Measurements from ENCODE around the gene EVA1B.

The EVA1B gene

DNA sequence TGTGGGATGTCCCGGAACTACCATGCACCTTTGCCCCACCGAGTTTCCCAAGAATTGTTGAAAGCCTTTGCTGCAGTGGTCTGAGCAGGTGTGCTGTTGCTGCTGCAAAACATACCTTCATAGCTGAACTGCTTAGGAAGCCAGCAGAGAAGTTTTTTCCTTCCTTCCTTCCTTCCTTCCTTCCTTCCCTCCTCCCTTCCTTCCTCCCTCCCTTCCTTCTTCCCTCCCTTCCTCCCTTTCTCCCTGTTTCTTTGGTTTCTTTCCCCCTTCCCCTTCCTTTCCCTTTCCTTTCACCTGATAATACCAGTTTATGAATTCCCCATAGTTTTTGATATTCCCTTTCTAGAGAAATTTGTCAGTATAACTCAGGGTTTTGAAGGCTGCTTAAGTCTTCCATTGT is 28.1 kb downstream of the EVA1B start:
- no peaks in the 10 kb centered on the region for H3K27me3 ChIP-seq (ENCODE audit: insufficient read depth, insufficient read length)
- no peaks in the 10 kb centered on the region for H3K4me1 ChIP-seq (ENCODE audit: insufficient read depth, insufficient read length)
- no peak for DNase-seq (ENCODE audit: low read depth, low spot score)
- TF ChIP-seq ZNF274 (IDR thresholded peaks at IDR 0.05; ENCODE audit: low read depth, low read length) = no peak
- no peak for TF ChIP-seq YY1 (IDR thresholded peaks at IDR 0.05; ENCODE audit: insufficient read depth, insufficient read length)
- TF ChIP-seq SUZ12 (IDR thresholded peaks at IDR 0.05; ENCODE audit: extremely low read depth, insufficient read depth, insufficient read length) = no peak
- H3K4me3 ChIP-seq (ENCODE audit: insufficient read length, low read depth) = no peak overlapping the region
- peaks cover 93% of the 10 kb centered on the region for H3K36me3 ChIP-seq (ENCODE audit: insufficient read depth, insufficient read length, low read length)
- H3K9ac ChIP-seq (ENCODE audit: insufficient read length, low read depth) = no peak overlapping the region
- H3K9me3 ChIP-seq (ENCODE audit: insufficient read depth, low read length) = no peaks in the 10 kb centered on the region

DNA sequence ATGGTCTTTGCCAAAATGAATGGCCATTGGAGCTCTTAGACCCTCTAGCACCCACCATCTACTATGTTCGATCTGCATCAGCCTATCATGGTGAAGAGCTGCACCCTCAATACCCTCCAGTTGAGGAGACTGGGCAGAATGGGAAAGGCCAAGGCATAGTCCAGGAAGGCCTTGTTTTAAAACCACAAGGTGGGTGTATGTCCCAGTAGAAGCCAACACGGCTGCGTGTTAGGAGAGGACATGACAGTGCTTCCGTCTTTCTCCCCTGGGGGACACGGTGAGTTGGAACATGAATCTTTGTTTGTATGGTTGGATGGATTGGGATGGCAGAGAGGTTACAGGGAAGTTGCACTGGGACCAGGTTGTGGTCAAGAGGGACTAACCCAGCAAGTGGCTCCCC is 35.9 kb downstream of the EVA1B start:
- H3K9ac ChIP-seq (ENCODE audit: insufficient read length, low read depth) = no peak overlapping the region
- TF ChIP-seq ZNF274 (IDR thresholded peaks at IDR 0.05; ENCODE audit: low read depth, low read length) = no peak
- no peak for TF ChIP-seq YY1 (IDR thresholded peaks at IDR 0.05; ENCODE audit: insufficient read depth, insufficient read length)
- no peak for TF ChIP-seq SUZ12 (IDR thresholded peaks at IDR 0.05; ENCODE audit: extremely low read depth, insufficient read depth, insufficient read length)

DNA sequence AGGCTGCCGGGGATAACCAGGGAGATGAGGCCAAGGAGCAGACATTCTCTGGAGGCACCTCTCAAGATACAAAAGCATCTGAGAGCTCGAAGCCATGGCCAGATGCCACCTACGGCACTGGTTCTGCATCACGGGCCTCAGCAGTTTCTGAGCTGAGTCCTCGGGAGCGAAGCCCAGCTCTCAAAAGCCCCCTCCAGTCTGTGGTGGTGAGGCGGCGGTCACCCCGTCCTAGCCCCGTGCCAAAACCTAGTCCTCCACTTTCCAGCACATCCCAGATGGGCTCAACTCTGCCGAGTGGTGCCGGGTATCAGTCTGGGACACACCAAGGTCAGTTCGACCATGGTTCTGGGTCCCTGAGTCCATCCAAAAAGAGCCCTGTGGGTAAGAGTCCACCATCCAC is 36.6 kb downstream of the EVA1B start:
- TF ChIP-seq ZNF274 (IDR thresholded peaks at IDR 0.05; ENCODE audit: low read depth, low read length) = no peak
- TF ChIP-seq SUZ12 (IDR thresholded peaks at IDR 0.05; ENCODE audit: extremely low read depth, insufficient read depth, insufficient read length) = no peak
- TF ChIP-seq YY1 (IDR thresholded peaks at IDR 0.05; ENCODE audit: insufficient read depth, insufficient read length) = no peak
- H3K9me3 ChIP-seq (ENCODE audit: insufficient read depth, low read length) = no peaks in the 10 kb centered on the region
- H3K4me3 ChIP-seq (ENCODE audit: insufficient read length, low read depth) = no peak overlapping the region
- no peak overlapping the region for H3K9ac ChIP-seq (ENCODE audit: insufficient read length, low read depth)
- peaks cover 97% of the 10 kb centered on the region for H3K36me3 ChIP-seq (ENCODE audit: insufficient read depth, insufficient read length, low read length)
- H3K4me1 ChIP-seq (ENCODE audit: insufficient read depth, insufficient read length) = no peaks in the 10 kb centered on the region
- no peak for DNase-seq (ENCODE audit: low read depth, low spot score)
- H3K27me3 ChIP-seq (ENCODE audit: insufficient read depth, insufficient read length) = no peaks in the 10 kb centered on the region

More for the DNA sequence above, 35.9 kb downstream of the EVA1B start:
- no peaks in the 10 kb centered on the region for H3K27me3 ChIP-seq (ENCODE audit: insufficient read depth, insufficient read length)
- peaks cover 98% of the 10 kb centered on the region for H3K36me3 ChIP-seq (ENCODE audit: insufficient read depth, insufficient read length, low read length)
- H3K4me1 ChIP-seq (ENCODE audit: insufficient read depth, insufficient read length) = no peaks in the 10 kb centered on the region
- H3K4me3 ChIP-seq (ENCODE audit: insufficient read length, low read depth) = no peak overlapping the region
- H3K9me3 ChIP-seq (ENCODE audit: insufficient read depth, low read length) = no peaks in the 10 kb centered on the region
- DNase-seq (ENCODE audit: low read depth, low spot score) = no peak

DNA sequence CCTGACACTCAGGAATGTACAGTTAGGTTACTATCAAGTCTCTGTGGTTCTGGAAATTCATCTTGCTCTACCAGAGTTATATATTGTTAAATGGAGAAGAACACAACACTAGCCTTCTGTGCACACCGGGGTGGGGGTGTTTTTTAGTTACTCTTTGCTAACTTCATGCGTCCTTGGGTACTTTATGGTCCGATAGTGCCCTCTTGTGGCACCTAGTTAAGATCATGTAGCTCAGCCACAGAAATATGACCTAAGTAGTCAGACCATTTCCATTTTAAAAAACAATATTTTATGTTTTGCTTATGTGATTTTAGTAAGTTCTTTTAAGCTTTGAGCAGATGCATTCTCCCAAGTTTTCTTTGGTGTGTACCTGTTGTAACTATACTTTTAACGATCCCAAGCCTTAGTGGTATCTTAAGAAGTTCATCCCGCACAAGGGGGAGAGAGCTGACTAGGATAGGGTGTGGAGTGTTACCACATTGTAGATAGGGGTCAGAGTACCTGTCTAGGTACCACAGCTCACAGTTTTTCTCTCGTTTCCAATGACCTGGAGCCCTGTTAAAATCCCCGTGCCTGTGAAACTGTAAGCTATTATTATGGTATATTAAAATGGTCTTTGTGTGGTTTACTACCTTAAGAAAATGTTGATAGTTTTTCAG is 37.9 kb downstream of the EVA1B start:
- TF ChIP-seq YY1 (IDR thresholded peaks at IDR 0.05; ENCODE audit: insufficient read depth, insufficient read length) (no peak), SUZ12 (IDR thresholded peaks at IDR 0.05; ENCODE audit: extremely low read depth, insufficient read depth, insufficient read length) (no peak), ZNF274 (IDR thresholded peaks at IDR 0.05; ENCODE audit: low read depth, low read length) (no peak)
- no peaks in the 10 kb centered on the region for H3K27me3 ChIP-seq (ENCODE audit: insufficient read depth, insufficient read length)
- H3K4me1 ChIP-seq (ENCODE audit: insufficient read depth, insufficient read length) = no peaks in the 10 kb centered on the region
- H3K9ac ChIP-seq (ENCODE audit: insufficient read length, low read depth) = no peak overlapping the region
- DNase-seq (ENCODE audit: low read depth, low spot score) = peak; percentile 81
- peaks cover 91% of the 10 kb centered on the region for H3K36me3 ChIP-seq (ENCODE audit: insufficient read depth, insufficient read length, low read length)
- H3K4me3 ChIP-seq (ENCODE audit: insufficient read length, low read depth) = no peak overlapping the region
- no peaks in the 10 kb centered on the region for H3K9me3 ChIP-seq (ENCODE audit: insufficient read depth, low read length)

DNA sequence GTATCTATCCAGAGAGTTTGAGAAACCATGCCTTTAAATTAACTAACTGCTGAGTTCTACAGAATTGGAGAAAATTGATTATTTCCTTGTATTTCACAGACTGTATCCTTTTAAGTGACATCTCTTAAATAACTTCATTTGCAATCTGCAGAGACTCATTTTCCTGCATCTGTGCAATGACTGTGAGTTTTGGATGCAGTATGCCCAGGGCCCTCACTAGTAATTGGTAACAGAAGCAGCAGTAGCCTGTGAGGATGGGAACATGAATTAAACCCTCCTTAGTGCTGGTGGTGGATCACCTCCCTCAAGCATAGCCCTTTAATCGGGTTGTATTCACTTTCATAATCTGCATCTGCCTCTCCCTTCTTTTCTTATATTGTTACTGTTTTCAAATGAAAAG is 38.9 kb downstream of the EVA1B start:
- Histone ChIP-seq H3K4me1 (ENCODE audit: insufficient read depth, insufficient read length) (no peaks in the 10 kb centered on the region), H3K9me3 (ENCODE audit: insufficient read depth, low read length) (no peaks in the 10 kb centered on the region), H3K27me3 (ENCODE audit: insufficient read depth, insufficient read length) (no peaks in the 10 kb centered on the region), H3K36me3 (ENCODE audit: insufficient read depth, insufficient read length, low read length) (peaks cover 90% of the 10 kb centered on the region), H3K4me3 (ENCODE audit: insufficient read length, low read depth) (no peak overlapping the region), H3K9ac (ENCODE audit: insufficient read length, low read depth) (no peak overlapping the region)
- no peak for DNase-seq (ENCODE audit: low read depth, low spot score)
- TF ChIP-seq YY1 (IDR thresholded peaks at IDR 0.05; ENCODE audit: insufficient read depth, insufficient read length) (no peak), SUZ12 (IDR thresholded peaks at IDR 0.05; ENCODE audit: extremely low read depth, insufficient read depth, insufficient read length) (no peak), ZNF274 (IDR thresholded peaks at IDR 0.05; ENCODE audit: low read depth, low read length) (no peak)

DNA sequence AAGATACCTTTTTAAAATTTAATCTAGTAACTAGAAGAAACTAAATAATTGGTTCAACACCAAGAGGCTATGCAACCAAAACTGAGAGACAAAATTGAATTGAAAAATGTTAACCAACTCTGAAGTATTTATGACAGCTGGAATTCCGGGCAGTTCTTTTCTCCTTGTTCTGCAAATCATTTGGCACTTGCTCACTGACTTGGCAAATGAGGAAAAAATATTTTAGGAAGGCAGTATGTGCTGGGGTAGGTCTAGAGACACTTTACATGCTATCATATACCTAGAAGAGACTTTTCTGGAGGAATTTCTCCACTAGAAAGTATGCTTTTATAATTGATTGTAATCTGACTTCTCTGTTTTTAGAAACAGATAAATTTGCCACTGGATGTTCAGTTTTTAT is 39.4 kb downstream of the EVA1B start:
- Histone ChIP-seq H3K36me3 (ENCODE audit: insufficient read depth, insufficient read length, low read length) (peaks cover 86% of the 10 kb centered on the region), H3K9ac (ENCODE audit: insufficient read length, low read depth) (no peak overlapping the region), H3K27me3 (ENCODE audit: insufficient read depth, insufficient read length) (no peaks in the 10 kb centered on the region), H3K4me1 (ENCODE audit: insufficient read depth, insufficient read length) (no peaks in the 10 kb centered on the region), H3K9me3 (ENCODE audit: insufficient read depth, low read length) (no peaks in the 10 kb centered on the region), H3K4me3 (ENCODE audit: insufficient read length, low read depth) (no peak overlapping the region)
- no peak for TF ChIP-seq SUZ12 (IDR thresholded peaks at IDR 0.05; ENCODE audit: extremely low read depth, insufficient read depth, insufficient read length)
- DNase-seq (ENCODE audit: low read depth, low spot score) = no peak

DNA sequence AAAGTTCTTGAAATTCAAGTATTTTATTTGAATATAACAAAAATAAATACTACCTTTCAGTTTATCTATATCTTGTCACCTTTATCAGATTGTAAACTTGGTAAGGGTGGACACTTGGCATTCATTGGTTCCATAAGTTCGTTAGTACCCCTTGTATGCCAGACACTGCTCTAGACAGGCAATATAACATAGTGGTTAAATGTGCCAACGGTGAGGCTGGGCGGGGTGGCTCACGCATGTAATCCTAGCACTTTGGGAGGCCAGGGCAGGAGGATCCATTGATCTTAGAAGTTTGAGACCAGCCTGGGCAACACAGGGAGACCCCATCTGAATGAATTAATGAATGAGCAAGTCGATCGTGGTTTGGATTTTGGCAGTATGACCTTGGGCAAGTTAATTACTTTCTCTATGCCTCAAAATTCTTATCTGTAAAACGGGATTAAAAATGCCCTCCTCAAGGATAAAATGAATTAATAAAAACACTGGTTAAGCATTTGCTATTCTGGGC is 43.6 kb downstream of the EVA1B start:
- Histone ChIP-seq H3K36me3 (ENCODE audit: insufficient read depth, insufficient read length, low read length) (peaks cover 54% of the 10 kb centered on the region), H3K9ac (ENCODE audit: insufficient read length, low read depth) (no peak overlapping the region)

More for the DNA sequence above, 43.6 kb downstream of the EVA1B start:
- Histone ChIP-seq H3K4me1 (ENCODE audit: insufficient read depth, insufficient read length) (no peaks in the 10 kb centered on the region), H3K27me3 (ENCODE audit: insufficient read depth, insufficient read length) (no peaks in the 10 kb centered on the region), H3K9me3 (ENCODE audit: insufficient read depth, low read length) (no peaks in the 10 kb centered on the region), H3K4me3 (ENCODE audit: insufficient read length, low read depth) (no peak overlapping the region)
- TF ChIP-seq YY1 (IDR thresholded peaks at IDR 0.05; ENCODE audit: insufficient read depth, insufficient read length) (no peak), SUZ12 (IDR thresholded peaks at IDR 0.05; ENCODE audit: extremely low read depth, insufficient read depth, insufficient read length) (no peak), ZNF274 (IDR thresholded peaks at IDR 0.05; ENCODE audit: low read depth, low read length) (no peak)
- no peak for DNase-seq (ENCODE audit: low read depth, low spot score)

All from NT2/D1 (cell line).